GM13976 (cell line): ENCODE measurements around the gene ZNF597.

Experiments
- DNase-seq: peaks from one replicate; pipeline ENCODE4 v3.0.0; 2012; ENCODE audit warnings: low spot score
- in situ Hi-C: fragments of 300-500 bp; cut with MboI; formaldehyde crosslinking; loops from one replicate; pipeline ENCODE4 v1.12.0; 2022; ENCODE audit warnings: low sequenced_read_pairs, mixed read lengths, inconsistent platforms; ENCODE audit not compliant: unreplicated experiment
- TF ChIP-seq, protein P1 (sequence below): IDR thresholded peaks from 2 replicates; pipeline ENCODE4 v1.5.1; 2012; ENCODE audit warnings: borderline replicate concordance, mild to moderate bottlenecking; ENCODE audit not compliant: insufficient read depth; ENCODE audit errors: extremely low read depth, missing control alignments, control extremely low read depth

The ZNF597 gene

DNA sequence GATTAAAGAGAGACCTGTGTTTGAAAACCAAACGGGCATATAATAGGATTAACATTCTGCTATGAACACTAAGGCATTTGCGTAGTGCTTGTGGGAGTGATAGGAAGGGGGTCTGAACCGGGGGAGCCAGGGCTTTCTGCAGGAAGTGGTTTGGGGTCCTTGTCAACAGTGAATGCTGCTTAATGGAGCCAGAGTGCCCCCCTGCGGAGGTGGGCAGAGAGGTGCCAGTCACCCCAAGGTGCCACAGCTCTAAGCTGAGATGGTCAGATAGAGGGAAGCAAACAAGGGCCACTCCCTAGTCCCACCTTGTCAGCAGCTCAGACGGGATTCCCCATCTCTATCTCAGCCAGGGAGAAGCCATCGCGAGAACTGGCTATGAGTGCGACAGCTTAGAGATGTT lies 17.8 kb upstream of the ZNF597 start:
- peak; percentile 26 for DNase-seq
- in situ Hi-C loops = no loop called here
- TF ChIP-seq, protein P1, sequence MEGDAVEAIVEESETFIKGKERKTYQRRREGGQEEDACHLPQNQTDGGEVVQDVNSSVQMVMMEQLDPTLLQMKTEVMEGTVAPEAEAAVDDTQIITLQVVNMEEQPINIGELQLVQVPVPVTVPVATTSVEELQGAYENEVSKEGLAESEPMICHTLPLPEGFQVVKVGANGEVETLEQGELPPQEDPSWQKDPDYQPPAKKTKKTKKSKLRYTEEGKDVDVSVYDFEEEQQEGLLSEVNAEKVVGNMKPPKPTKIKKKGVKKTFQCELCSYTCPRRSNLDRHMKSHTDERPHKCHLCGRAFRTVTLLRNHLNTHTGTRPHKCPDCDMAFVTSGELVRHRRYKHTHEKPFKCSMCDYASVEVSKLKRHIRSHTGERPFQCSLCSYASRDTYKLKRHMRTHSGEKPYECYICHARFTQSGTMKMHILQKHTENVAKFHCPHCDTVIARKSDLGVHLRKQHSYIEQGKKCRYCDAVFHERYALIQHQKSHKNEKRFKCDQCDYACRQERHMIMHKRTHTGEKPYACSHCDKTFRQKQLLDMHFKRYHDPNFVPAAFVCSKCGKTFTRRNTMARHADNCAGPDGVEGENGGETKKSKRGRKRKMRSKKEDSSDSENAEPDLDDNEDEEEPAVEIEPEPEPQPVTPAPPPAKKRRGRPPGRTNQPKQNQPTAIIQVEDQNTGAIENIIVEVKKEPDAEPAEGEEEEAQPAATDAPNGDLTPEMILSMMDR = peak; percentile 32

DNA sequence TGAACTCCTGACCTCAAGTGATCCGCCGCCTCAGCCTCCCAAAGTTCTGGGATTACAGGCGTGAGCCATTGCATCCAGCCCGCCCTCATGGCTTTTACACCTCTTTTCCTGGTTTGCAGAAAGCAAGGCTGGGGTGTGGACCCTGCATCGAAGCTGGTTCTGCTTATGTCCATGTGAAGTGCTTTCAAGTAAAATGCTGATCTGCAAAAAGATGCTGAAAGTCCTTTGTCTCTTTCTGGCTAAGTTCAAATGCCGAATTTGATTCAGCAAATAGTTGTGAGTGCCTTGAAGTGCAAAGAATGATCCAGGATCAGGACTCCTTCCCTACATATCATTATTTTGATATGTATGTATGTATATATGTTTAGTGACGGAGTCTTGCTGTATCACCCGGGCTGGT lies 17.3 kb upstream of the ZNF597 start:
- TF ChIP-seq, protein P1 = no peak
- in situ Hi-C loops = no loop called here
- no peak for DNase-seq

DNA sequence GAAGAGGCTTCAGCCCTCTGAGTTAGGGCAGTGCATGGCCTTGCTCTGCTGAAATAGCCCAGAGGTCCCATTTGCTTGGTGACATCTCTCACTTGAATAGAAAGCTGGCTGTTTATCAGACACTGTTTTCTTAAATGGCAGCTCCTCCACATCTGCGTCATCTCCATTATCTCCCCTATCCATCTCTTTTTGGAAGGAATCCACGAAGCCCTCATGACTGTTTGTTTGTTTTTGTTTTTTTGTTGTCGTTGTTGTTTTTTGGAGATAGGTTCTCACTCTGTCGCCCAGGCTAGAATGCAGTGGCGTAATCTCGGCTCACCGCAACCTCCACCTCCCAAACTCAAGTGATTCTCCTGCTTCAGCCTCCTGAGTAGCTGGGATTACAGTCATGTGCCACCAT lies 16.8 kb upstream of the ZNF597 start:
- TF ChIP-seq, protein P1 = no peak
- DNase-seq = no peak
- in situ Hi-C loops = no loop called here

DNA sequence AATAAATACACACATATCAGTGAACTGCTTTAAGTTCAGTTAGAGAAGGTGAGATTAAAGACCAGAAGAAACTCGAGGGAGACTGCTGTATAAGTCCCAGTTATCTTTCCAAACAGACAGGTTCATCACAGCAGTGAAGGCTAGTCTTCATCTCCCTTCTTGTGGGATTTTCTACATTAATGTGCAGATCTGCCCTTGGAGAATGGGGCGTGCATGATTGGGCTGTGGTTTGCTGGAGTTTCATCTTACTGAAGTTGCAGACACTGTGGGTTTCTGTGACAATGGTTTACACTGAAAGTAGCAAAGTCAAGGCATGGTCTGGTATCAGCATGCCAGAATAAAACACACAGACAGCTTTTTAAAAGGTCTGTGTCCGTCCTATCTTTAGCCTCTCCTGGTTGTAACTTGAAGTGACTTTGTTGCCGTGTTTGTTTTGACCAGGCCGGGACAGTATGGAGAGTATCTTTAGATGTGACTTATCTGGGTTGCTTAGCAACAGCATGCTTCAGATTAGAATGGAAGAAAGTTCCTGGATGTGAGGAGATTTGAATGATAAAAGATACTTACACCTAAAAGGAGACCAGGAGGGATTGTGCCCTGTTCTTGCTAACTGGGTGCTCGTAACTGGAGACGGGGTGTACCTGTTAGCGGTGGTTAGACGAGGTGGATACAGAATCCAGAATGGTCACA lies 16.2 kb upstream of the ZNF597 start:
- in situ Hi-C loops = no loop called here
- TF ChIP-seq, protein P1 = no peak
- DNase-seq = no peak

DNA sequence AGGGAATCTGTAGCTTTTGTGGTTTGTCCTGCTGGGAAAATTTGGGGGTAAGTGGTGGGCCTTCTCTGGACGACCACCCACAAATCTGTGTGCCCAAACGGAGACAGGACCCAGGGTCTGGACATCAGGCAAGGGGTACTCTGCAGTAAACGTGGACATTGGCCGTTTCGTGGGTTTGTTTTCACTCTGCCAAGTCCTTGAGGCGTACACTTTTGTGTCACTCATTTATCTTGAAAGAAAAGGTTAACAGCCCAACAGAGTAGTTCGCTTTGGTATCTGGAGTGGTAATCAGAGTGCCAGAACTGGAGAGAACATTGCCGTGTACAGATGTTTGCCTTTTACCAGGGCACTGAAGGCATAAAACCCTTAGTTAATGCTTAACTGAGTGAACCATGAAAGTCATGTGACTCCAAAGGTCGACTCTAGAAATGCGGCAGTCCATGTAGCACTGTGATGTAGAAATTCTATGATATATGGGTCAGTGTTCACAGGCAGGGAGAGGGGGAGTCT lies 15.6 kb upstream of the ZNF597 start:
- TF ChIP-seq, protein P1 = no peak
- no peak for DNase-seq
- in situ Hi-C loops = no loop called here

DNA sequence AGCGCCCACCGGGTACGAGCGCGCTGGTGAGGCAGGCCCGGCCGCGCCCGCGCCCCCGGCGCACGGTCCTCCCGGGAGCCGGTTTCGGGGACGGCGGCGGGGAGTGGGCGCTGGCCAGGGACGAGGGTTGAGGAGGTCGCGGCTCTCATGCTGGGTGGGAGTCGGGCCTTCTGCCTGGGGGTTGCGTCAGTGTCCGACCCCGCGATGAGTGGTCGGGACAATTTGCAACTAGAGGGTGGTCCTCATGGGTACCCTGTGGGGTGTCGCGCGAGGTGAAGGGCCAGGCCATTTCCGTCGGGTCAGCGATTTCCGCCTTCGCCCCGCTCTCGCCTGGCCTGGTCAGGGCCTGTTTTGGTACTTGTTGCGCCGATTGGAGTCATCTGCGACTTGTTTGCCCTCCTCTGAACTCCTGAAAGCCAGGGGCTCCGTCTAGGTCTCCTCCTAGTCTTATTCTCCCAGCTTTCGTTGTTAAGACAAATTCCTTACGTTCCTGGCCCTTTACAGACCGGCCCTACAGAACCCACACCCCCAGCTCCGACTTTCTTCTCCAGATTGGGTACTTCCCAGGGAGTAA lies 15.1 kb upstream of the ZNF597 start:
- DNase-seq = peak; percentile 58
- TF ChIP-seq, protein P1 = no peak
- in situ Hi-C loops = no loop called here
